A549 (cell line): Measurements from ENCODE around the gene IL1RAP. TPM values are rescaled to one million over a fixed set of nuclear protein-coding genes. Genes with fewer than 3 reads are reported as not detected.

ENCODE experiments used
- FOXS1 ChIP-seq: fragments of 250-450 bp; sonication (Bioruptor Pico); IDR thresholded peaks from 2 replicates; pipeline ENCODE4 v1.5.0; 2020; ENCODE audit warnings: mild to moderate bottlenecking, moderate library complexity
- POLR2AphosphoS2 ChIP-seq: conservative IDR thresholded peaks from 2 replicates; pipeline ENCODE4 v1.6.1; 2012; ENCODE audit warnings: low read length, improper control_type of control experiment, inconsistent platforms
- RFX5 ChIP-seq: fragments of 450-650 bp; IDR thresholded peaks from 2 replicates; pipeline ENCODE4 v1.7.1; 2014; ENCODE audit warnings: antibody characterized with exemption, mild to moderate bottlenecking, moderate library complexity
- polyA plus RNA-seq, 4 experiments: library from polyadenylated mRNA; depleted of rRNA in 3 of 4; stranded (reverse); fragments of >200 nt; fragmentation: RNase III in 1 of 4; extraction: RNeasy Plus Mini Kit Qiagen cat#74134 plus additional on column Dnase treatment in 1 of 4; gene quantifications; 2 replicates in 3 of 4; 3 replicates in 1 of 4; pipeline ENCODE4 v1.2.3, GENCODE V29; 2011 to 2017

Gene IL1RAP
- polyA plus RNA-seq, 2 of the 4 experiments (the other 2 are of a cell fraction), result 3.9 to 18.5 TPM

- no peak for TF ChIP-seq POLR2AphosphoS2
- TF ChIP-seq RFX5, result no peak
- TF ChIP-seq FOXS1 (CRISPR knock-in tag), result no peak
These were observed 192.7 kb downstream of the IL1RAP start (continued) for GRCh38 chr3:190706582-190706981.

Other genes starting within 250 kb of the IL1RAP start
- 97.0 and 142 TPM in 2 replicates for gene CLDN1, start 191.6 kb upstream of the IL1RAP start, polyA plus RNA-seq (2011; rRNA removed)
- gene CLDN1, start 191.6 kb upstream of the IL1RAP start, polyA plus RNA-seq (2017; fragmentation: RNase III; extraction: RNeasy Plus Mini Kit Qiagen cat#74134 plus additional on column Dnase treatment), result 33.7 to 48.0 TPM (median 33.9 TPM) in 3 replicates
- gene CLDN16, start 125.9 kb upstream of the IL1RAP start, polyA plus RNA-seq (2011; rRNA removed), result 0.50 and 0.66 TPM in 2 replicates
- gene CLDN16, start 125.9 kb upstream of the IL1RAP start, polyA plus RNA-seq (2017; fragmentation: RNase III; extraction: RNeasy Plus Mini Kit Qiagen cat#74134 plus additional on column Dnase treatment), result 0.16 to 0.29 TPM (median 0.21 TPM) in 3 replicates
- gene TMEM207, start 64.2 kb upstream of the IL1RAP start, polyA plus RNA-seq (2011; rRNA removed), result not detected in 2 replicates
- gene TMEM207, start 64.2 kb upstream of the IL1RAP start, polyA plus RNA-seq (2017; fragmentation: RNase III; extraction: RNeasy Plus Mini Kit Qiagen cat#74134 plus additional on column Dnase treatment), result not detected in 3 replicates